ENCODE results near the gene ANXA8L1.
"Not testable (repeated sequence)": the region's sequence is repeated elsewhere in the genome, so short reads cannot be mapped to it uniquely, and the experiment has no call there.

GRCh38 chr10:46398212-46398886 is 22.8 kb downstream of the ANXA8L1 start:
- TF ChIP-seq CTCF, POLR2AphosphoS5 (IDR thresholded peaks at IDR 0.05): not testable (repeated sequence)
